Measurements from ENCODE around the gene ENKUR.

Gene ENKUR

DNA sequence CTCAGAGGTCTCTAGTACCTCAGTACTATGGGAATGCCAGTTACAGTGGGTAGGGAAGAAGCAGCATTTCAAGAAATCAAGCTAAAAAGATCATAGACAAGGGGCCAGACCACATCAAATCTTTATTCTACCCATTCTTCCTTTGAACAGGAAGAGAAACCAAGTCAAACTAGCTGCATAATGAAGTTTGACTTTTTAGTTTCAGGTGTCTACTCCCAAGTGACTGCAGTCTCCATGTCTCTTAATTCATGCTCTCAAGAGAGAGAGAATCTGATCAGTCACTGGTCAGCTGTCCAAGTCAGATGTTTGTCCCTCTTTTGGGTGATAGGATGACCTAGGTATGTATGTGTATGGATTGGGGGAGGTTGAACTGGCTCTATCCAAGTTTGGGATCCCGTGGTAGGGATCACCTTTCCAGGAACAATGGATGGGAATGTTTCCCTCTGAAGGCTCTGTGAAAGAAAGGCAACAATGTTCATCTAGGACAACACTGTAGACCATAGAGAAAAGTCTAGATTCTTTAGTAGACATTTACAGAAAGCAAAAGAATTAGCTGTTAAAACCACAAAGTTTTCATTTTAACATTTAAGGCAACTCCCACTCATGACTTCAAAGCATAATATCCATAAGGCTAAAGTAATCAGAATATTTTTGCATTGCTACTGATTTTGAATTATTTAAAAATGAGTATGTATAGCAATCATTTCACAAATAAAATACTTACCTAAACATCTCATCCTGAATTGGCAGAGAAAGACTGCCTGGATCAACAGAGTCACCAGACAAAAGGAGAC is 33.4 kb downstream of the ENKUR start:
- H3K4me3 ChIP-seq (ENCODE audit: low read depth, low read length, poor library complexity, severe bottlenecking) = no peak overlapping the region
- H2AFZ ChIP-seq (ENCODE audit: low read length) = no peak overlapping the region
- no peaks in the 10 kb centered on the region for H4K20me1 ChIP-seq (ENCODE audit: insufficient read depth, low read length)
- H3K79me2 ChIP-seq (ENCODE audit: insufficient read depth, low read length) = no peaks in the 10 kb centered on the region
- TF ChIP-seq, protein P1, sequence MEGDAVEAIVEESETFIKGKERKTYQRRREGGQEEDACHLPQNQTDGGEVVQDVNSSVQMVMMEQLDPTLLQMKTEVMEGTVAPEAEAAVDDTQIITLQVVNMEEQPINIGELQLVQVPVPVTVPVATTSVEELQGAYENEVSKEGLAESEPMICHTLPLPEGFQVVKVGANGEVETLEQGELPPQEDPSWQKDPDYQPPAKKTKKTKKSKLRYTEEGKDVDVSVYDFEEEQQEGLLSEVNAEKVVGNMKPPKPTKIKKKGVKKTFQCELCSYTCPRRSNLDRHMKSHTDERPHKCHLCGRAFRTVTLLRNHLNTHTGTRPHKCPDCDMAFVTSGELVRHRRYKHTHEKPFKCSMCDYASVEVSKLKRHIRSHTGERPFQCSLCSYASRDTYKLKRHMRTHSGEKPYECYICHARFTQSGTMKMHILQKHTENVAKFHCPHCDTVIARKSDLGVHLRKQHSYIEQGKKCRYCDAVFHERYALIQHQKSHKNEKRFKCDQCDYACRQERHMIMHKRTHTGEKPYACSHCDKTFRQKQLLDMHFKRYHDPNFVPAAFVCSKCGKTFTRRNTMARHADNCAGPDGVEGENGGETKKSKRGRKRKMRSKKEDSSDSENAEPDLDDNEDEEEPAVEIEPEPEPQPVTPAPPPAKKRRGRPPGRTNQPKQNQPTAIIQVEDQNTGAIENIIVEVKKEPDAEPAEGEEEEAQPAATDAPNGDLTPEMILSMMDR (IDR thresholded peaks at IDR 0.05; ENCODE audit: low read length) = no peak
- no peak for TF ChIP-seq EZH2 (IDR thresholded peaks at IDR 0.05; ENCODE audit: borderline replicate concordance, low read length)
- H3K27me3 ChIP-seq (ENCODE audit: insufficient read depth, low read length) = no peaks in the 10 kb centered on the region
- H3K36me3 ChIP-seq (ENCODE audit: insufficient read depth, low read length) = no peaks in the 10 kb centered on the region
- no peaks in the 10 kb centered on the region for H3K9me2 ChIP-seq (ENCODE audit: low read depth, low read length)
- no peak overlapping the region for H3K27ac ChIP-seq (ENCODE audit: low read depth, low read length, poor library complexity, severe bottlenecking)
- H3K9me3 ChIP-seq (ENCODE audit: low read length) = no peaks in the 10 kb centered on the region
- no peaks in the 10 kb centered on the region for H3F3A ChIP-seq (ENCODE audit: insufficient read depth, low read length)
- no peak overlapping the region for H3K4me2 ChIP-seq (ENCODE audit: low read length)
- H3K9ac ChIP-seq (ENCODE audit: low read length) = no peak overlapping the region
- no peaks in the 10 kb centered on the region for H3K4me1 ChIP-seq (ENCODE audit: insufficient read depth, low read length, severe bottlenecking)

GRCh38 chr10:24981161-24981710 is 34.7 kb downstream of the ENKUR start:
- Histone ChIP-seq H3K36me3 (ENCODE audit: insufficient read depth, low read length) (no peaks in the 10 kb centered on the region), H3F3A (ENCODE audit: insufficient read depth, low read length) (no peaks in the 10 kb centered on the region), H3K9me2 (ENCODE audit: low read depth, low read length) (no peaks in the 10 kb centered on the region), H3K9me3 (ENCODE audit: low read length) (no peaks in the 10 kb centered on the region), H3K4me2 (ENCODE audit: low read length) (no peak overlapping the region), H3K27ac (ENCODE audit: low read depth, low read length, poor library complexity, severe bottlenecking) (no peak overlapping the region), H3K27me3 (ENCODE audit: insufficient read depth, low read length) (no peaks in the 10 kb centered on the region), H3K79me2 (ENCODE audit: insufficient read depth, low read length) (no peaks in the 10 kb centered on the region), H2AFZ (ENCODE audit: low read length) (no peak overlapping the region), H3K9ac (ENCODE audit: low read length) (no peak overlapping the region), H4K20me1 (ENCODE audit: insufficient read depth, low read length) (no peaks in the 10 kb centered on the region), H3K4me3 (ENCODE audit: low read depth, low read length, poor library complexity, severe bottlenecking) (no peak overlapping the region), H3K4me1 (ENCODE audit: insufficient read depth, low read length, severe bottlenecking) (no peaks in the 10 kb centered on the region)
- TF ChIP-seq EZH2 (IDR thresholded peaks at IDR 0.05; ENCODE audit: borderline replicate concordance, low read length) = no peak
- TF ChIP-seq, protein P1 (IDR thresholded peaks at IDR 0.05; ENCODE audit: low read length) = no peak

DNA sequence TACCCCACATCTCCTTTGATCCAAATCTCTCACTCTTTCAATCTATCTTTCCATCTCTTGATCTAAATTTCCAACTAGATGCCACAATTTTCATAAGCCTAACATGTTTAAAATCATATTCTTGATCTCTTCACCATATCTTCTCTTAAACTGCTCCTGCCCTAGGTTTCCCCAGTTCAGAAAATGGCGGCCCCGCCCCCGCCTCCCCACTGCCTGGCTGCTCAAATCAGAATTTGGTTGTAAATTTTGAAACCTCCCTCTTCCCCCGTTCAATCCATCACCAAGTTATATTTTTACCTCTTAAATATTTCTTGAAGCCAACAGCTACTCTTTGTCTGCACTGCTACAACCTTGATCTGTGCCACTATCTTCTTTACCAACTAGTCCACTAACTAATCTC is 36.3 kb downstream of the ENKUR start:
- no peaks in the 10 kb centered on the region for H3K79me2 ChIP-seq (ENCODE audit: insufficient read depth, low read length)
- H3K9ac ChIP-seq (ENCODE audit: low read length) = no peak overlapping the region
- TF ChIP-seq EZH2 (IDR thresholded peaks at IDR 0.05; ENCODE audit: borderline replicate concordance, low read length) = no peak
- TF ChIP-seq, protein P1 (IDR thresholded peaks at IDR 0.05; ENCODE audit: low read length) = no peak

More for the DNA sequence above, 36.3 kb downstream of the ENKUR start:
- H3K36me3 ChIP-seq (ENCODE audit: insufficient read depth, low read length) = no peaks in the 10 kb centered on the region
- no peak overlapping the region for H2AFZ ChIP-seq (ENCODE audit: low read length)
- no peak overlapping the region for H3K4me3 ChIP-seq (ENCODE audit: low read depth, low read length, poor library complexity, severe bottlenecking)
- no peaks in the 10 kb centered on the region for H3K9me2 ChIP-seq (ENCODE audit: low read depth, low read length)
- no peak overlapping the region for H3K27ac ChIP-seq (ENCODE audit: low read depth, low read length, poor library complexity, severe bottlenecking)
- no peaks in the 10 kb centered on the region for H3F3A ChIP-seq (ENCODE audit: insufficient read depth, low read length)
- no peaks in the 10 kb centered on the region for H3K27me3 ChIP-seq (ENCODE audit: insufficient read depth, low read length)
- H4K20me1 ChIP-seq (ENCODE audit: insufficient read depth, low read length) = no peaks in the 10 kb centered on the region
- no peaks in the 10 kb centered on the region for H3K4me1 ChIP-seq (ENCODE audit: insufficient read depth, low read length, severe bottlenecking)
- no peak overlapping the region for H3K4me2 ChIP-seq (ENCODE audit: low read length)
- H3K9me3 ChIP-seq (ENCODE audit: low read length) = no peaks in the 10 kb centered on the region

All from OCI-LY1 (cell line).